H9 (cell line): ENCODE measurements around the gene TTYH1. TPM values are rescaled to one million over a fixed set of nuclear protein-coding genes. Genes with fewer than 3 reads are reported as not detected.
A peak's percentile ranks its signal among the peaks of the same experiment; 100 is the strongest.

Source experiments
- DNase-seq: peaks from one replicate; pipeline ENCODE4 v3.0.0-alpha.2; 2017
- H2AFZ ChIP-seq: one replicate; pipeline ENCODE4 v1.6.1; 2013; ENCODE audit warnings: mild to moderate bottlenecking, low read length, control low read depth, moderate library complexity
- H2AK5ac ChIP-seq: 2 replicates; pipeline ENCODE4 v1.6.1; 2013; ENCODE audit warnings: low read length, control low read depth, mixed read lengths; ENCODE audit not compliant: insufficient read length
- H2BK120ac ChIP-seq: one replicate; pipeline ENCODE4 v1.6.1; 2013; ENCODE audit warnings: low read depth, mild to moderate bottlenecking, low read length, control low read depth, inconsistent platforms; ENCODE audit not compliant: poor library complexity, severe bottlenecking
- H2BK12ac ChIP-seq: 2 replicates; pipeline ENCODE4 v1.6.1; 2013; ENCODE audit warnings: low read length, control low read depth, mixed read lengths, low read depth; ENCODE audit not compliant: insufficient read length
- H2BK15ac ChIP-seq: 2 replicates; pipeline ENCODE4 v1.6.1; 2013; ENCODE audit warnings: low read depth, low read length, control low read depth
- H2BK20ac ChIP-seq: one replicate; pipeline ENCODE4 v1.6.1; 2013; ENCODE audit warnings: low read depth, mild to moderate bottlenecking, low read length, control low read depth, inconsistent platforms; ENCODE audit not compliant: poor library complexity, severe bottlenecking
- H2BK5ac ChIP-seq: 2 replicates; pipeline ENCODE4 v1.6.1; 2013; ENCODE audit warnings: low read length, control low read depth, mixed read lengths; ENCODE audit not compliant: insufficient read length
- H3K14ac ChIP-seq: 2 replicates; pipeline ENCODE4 v1.6.1; 2013; ENCODE audit warnings: low read length, control low read depth; ENCODE audit not compliant: insufficient read depth
- H3K18ac ChIP-seq: 2 replicates; pipeline ENCODE4 v1.6.1; 2013; ENCODE audit warnings: low read depth, mild to moderate bottlenecking, mixed read lengths, low read length, control low read depth; ENCODE audit not compliant: insufficient read length
- H3K23ac ChIP-seq: 2 replicates; pipeline ENCODE4 v1.6.1; 2013; ENCODE audit warnings: low read length, control low read depth, mixed read lengths, low read depth; ENCODE audit not compliant: insufficient read length
- H3K23me2 ChIP-seq: 2 replicates; pipeline ENCODE4 v1.6.1; 2013; ENCODE audit warnings: low read depth, mild to moderate bottlenecking, mixed read lengths, low read length, control low read depth; ENCODE audit not compliant: insufficient read length, poor library complexity, severe bottlenecking
- H3K27ac ChIP-seq: 2 replicates; pipeline ENCODE4 v1.5.1; 2013; ENCODE audit warnings: low read length, control low read depth, mixed read lengths, low read depth; ENCODE audit not compliant: insufficient read length
- H3K27me3 ChIP-seq: 2 replicates; pipeline ENCODE4 v1.6.1; 2013; ENCODE audit warnings: low read length, control low read depth, inconsistent platforms; ENCODE audit not compliant: insufficient read depth
- H3K4ac ChIP-seq: 2 replicates; pipeline ENCODE4 v1.6.1; 2013; ENCODE audit warnings: low read depth, mild to moderate bottlenecking, control low read depth, inconsistent platforms, low read length, moderate library complexity
- H3K4me1 ChIP-seq: 2 replicates; pipeline ENCODE4 v1.6.1; 2013; ENCODE audit warnings: low read length, control low read depth, inconsistent platforms; ENCODE audit not compliant: insufficient read depth
- H3K4me2 ChIP-seq: 2 replicates; pipeline ENCODE4 v1.6.1; 2013; ENCODE audit warnings: low read length, control low read depth, mixed read lengths; ENCODE audit not compliant: insufficient read length, insufficient read depth
- H3K56ac ChIP-seq: 2 replicates; pipeline ENCODE4 v1.6.1; 2013; ENCODE audit warnings: low read depth, mild to moderate bottlenecking, mixed read lengths, low read length, control low read depth; ENCODE audit not compliant: insufficient read length
- H3K79me1 ChIP-seq: 2 replicates; pipeline ENCODE4 v1.6.1; 2013; ENCODE audit warnings: low read depth, mild to moderate bottlenecking, moderate library complexity, low read length, control low read depth, inconsistent platforms; ENCODE audit not compliant: insufficient read depth, poor library complexity, severe bottlenecking
- H3K79me2 ChIP-seq: 2 replicates; pipeline ENCODE4 v1.6.1; 2013; ENCODE audit warnings: low read length, control low read depth, inconsistent platforms; ENCODE audit not compliant: insufficient read depth
- H3K9ac ChIP-seq: 2 replicates; pipeline ENCODE4 v1.6.1; 2013; ENCODE audit warnings: low read length, control low read depth, mixed read lengths; ENCODE audit not compliant: insufficient read length; ENCODE audit errors: extremely low read depth
- H3K9me3 ChIP-seq: one replicate; pipeline ENCODE4 v1.6.1; 2013; ENCODE audit warnings: low read depth, low read length, inconsistent platforms; ENCODE audit not compliant: control insufficient read depth
- H3T11ph ChIP-seq: one replicate; pipeline ENCODE4 v1.6.1; 2013; ENCODE audit warnings: mild to moderate bottlenecking, low read length, control low read depth, inconsistent platforms
- H4K20me1 ChIP-seq: one replicate; pipeline ENCODE4 v1.6.1; 2013; ENCODE audit not compliant: control insufficient read depth, insufficient read length, insufficient read depth
- H4K5ac ChIP-seq: 2 replicates; pipeline ENCODE4 v1.6.1; 2013; ENCODE audit warnings: low read depth, mild to moderate bottlenecking, mixed read lengths, low read length, control low read depth; ENCODE audit not compliant: insufficient read length
- H4K8ac ChIP-seq: replicated peaks from 2 replicates; pipeline ENCODE4 v1.6.1; 2013; ENCODE audit warnings: low read length, control low read depth, mixed read lengths, low read depth; ENCODE audit not compliant: insufficient read length
- H4K91ac ChIP-seq: 2 replicates; pipeline ENCODE4 v1.6.1; 2013; ENCODE audit warnings: low read depth, mild to moderate bottlenecking, moderate library complexity, mixed read lengths, low read length, control low read depth; ENCODE audit not compliant: insufficient read length
- H3K27ac Mint-ChIP-seq, 3 experiments: 2 replicates in 2 of 3; 3 replicates in 1 of 3; pipeline ENCODE4 v1.8.0; 2020 to 2021; ENCODE audit warnings: mixed read lengths in 3 of 3, mild to moderate bottlenecking in 1 of 3, moderate library complexity in 1 of 3
- H3K27me3 Mint-ChIP-seq: 2 replicates; pipeline ENCODE4 v1.8.0; 2021; ENCODE audit warnings: low read depth, mild to moderate bottlenecking, moderate library complexity, mixed read lengths
- H3K36me3 Mint-ChIP-seq, 3 experiments: 2 replicates in 2 of 3; 3 replicates in 1 of 3; pipeline ENCODE4 v1.8.0; 2020 to 2021; ENCODE audit warnings: low read depth in 3 of 3, mixed read lengths in 3 of 3; ENCODE audit not compliant: insufficient read depth in 1 of 3
- H3K4me1 Mint-ChIP-seq, 2 experiments: 2 replicates each; pipeline ENCODE4 v1.8.0; 2020; ENCODE audit warnings: mixed read lengths in 2 of 2
- H3K4me3 Mint-ChIP-seq, 2 experiments: 2 replicates in 1 of 2; 3 replicates in 1 of 2; pipeline ENCODE4 v1.8.0; 2020 to 2021; ENCODE audit warnings: mild to moderate bottlenecking in 2 of 2, mixed read lengths in 2 of 2, moderate library complexity in 1 of 2
- H3K9me3 Mint-ChIP-seq, 2 experiments: 2 replicates in 1 of 2; 3 replicates in 1 of 2; pipeline ENCODE4 v1.8.0; 2020; ENCODE audit warnings: mild to moderate bottlenecking in 2 of 2, mixed read lengths in 2 of 2, moderate library complexity in 1 of 2
- CTCF ChIP-seq: fragments of 200-600 bp; sonication (generic); conservative IDR thresholded peaks from 3 replicates; pipeline ENCODE4 v1.8.0; 2021; ENCODE audit warnings: antibody characterized with exemption, mild to moderate bottlenecking
- WGBS: extraction: QIAGEN DNeasy Blood & Tissue Kit; methylation state at CpG from one replicate; pipeline ENCODE4 v1.1.7; 2013; ENCODE audit warnings: missing lambda C conversion rate, low lambda C conversion rate, mixed read lengths; ENCODE audit not compliant: insufficient read length; ENCODE audit errors: extremely low coverage; 5-methylcytosine and 5-hydroxymethylcytosine counted together
- total RNA-seq: library from RNA; stranded (reverse); gene quantifications from 2 replicates; pipeline ENCODE4 v1.2.1, GENCODE V29; 2021

The TTYH1 gene
- total RNA-seq, 1 experiment from 2014 or later: 47.1 TPM

- WGBS: no CpG with 5 or more reads among the region's 16 CpGs
- H4K5ac ChIP-seq: no peak overlapping the region
- no peaks in the 10 kb centered on the region for H3K79me1 ChIP-seq
- peaks cover 4 to 5% of the 10 kb centered on the region in 2 experiments; a peak in 3 of 4 replicates for H3K4me1 Mint-ChIP-seq
- H3K14ac ChIP-seq: no peak overlapping the region
- peak; percentile 85 for DNase-seq
- no peak overlapping the region for H4K8ac ChIP-seq
- no peak overlapping the region for H3K4me3 Mint-ChIP-seq
- no peak overlapping the region for H3K23ac ChIP-seq
- no peak overlapping the region for H3K56ac ChIP-seq
- no peak overlapping the region for H2AK5ac ChIP-seq
- H4K91ac ChIP-seq: no peak overlapping the region
- H2BK12ac ChIP-seq: no peak overlapping the region
- no peak overlapping the region for H3K9ac ChIP-seq
- no peak overlapping the region for H3K27ac ChIP-seq
- H3K27me3 Mint-ChIP-seq: peaks cover 15% of the 10 kb centered on the region
- H3K23me2 ChIP-seq: no peaks in the 10 kb centered on the region
- H3K27ac Mint-ChIP-seq: no peak overlapping the region
- H4K20me1 ChIP-seq: no peaks in the 10 kb centered on the region
- no peak overlapping the region for H3K4me2 ChIP-seq
- no peaks in the 10 kb centered on the region for H3K27me3 ChIP-seq
- H2BK5ac ChIP-seq: no peak overlapping the region
- no peak overlapping the region for H2BK15ac ChIP-seq
- H2BK20ac ChIP-seq: no peak overlapping the region
- H3K9me3 Mint-ChIP-seq: peaks cover 13 to 38% of the 10 kb centered on the region in 2 experiments
- no peak overlapping the region for H2AFZ ChIP-seq
- H3K36me3 Mint-ChIP-seq: peaks cover 0 to 5% (median 0%) of the 10 kb centered on the region in 3 experiments; a peak in 1 of 7 replicates
- H3T11ph ChIP-seq: no peak overlapping the region
- no peak overlapping the region for H3K4ac ChIP-seq
- no peaks in the 10 kb centered on the region for H3K9me3 ChIP-seq
- H3K18ac ChIP-seq: no peak overlapping the region
- H3K79me2 ChIP-seq: no peaks in the 10 kb centered on the region
- TF ChIP-seq CTCF: peak; percentile 82
- H2BK120ac ChIP-seq: no peak overlapping the region
- no peaks in the 10 kb centered on the region; the same call in 1 of the 2 replicates for H3K4me1 ChIP-seq
Observed at GRCh38 chr19:54481326-54481930, 66.2 kb downstream of the TTYH1 start.
